Left lobe of liver (tissue), 2 donors: ENCODE measurements around the gene COQ8B. TPM values are rescaled to one million over a fixed set of nuclear protein-coding genes. Genes with fewer than 3 reads are reported as not detected.

Source experiments
- ATAC-seq: fragments of 200-7000 bp; cut with Tn5 transposase; one replicate; pipeline ENCODE4 v1.9.1; 2020; ENCODE audit warnings: mild to moderate bottlenecking, moderate library complexity
- DNase-seq: peaks from one replicate; pipeline ENCODE4 v3.0.0-alpha.2; 2020; ENCODE audit warnings: low spot score
- total RNA-seq: library from RNA; stranded (reverse); gene quantifications from one replicate; pipeline ENCODE4 v1.2.1, GENCODE V29; 2021
- donor health status: DM: no; HTN: no; CAD: no; lungs with moderate emphysema.
- donor health status: DM: no; HTN: yes; CAD: no.

The COQ8B gene
- total RNA-seq, 1 donor from 2014 or later, result 43.5 TPM

- ATAC-seq (no peak), DNase-seq (no peak)
Measured at GRCh38 chr19:40642051-40642706, 74.5 kb downstream of the COQ8B start.

Other genes starting within 250 kb of the COQ8B start
- 1.2 TPM for gene SPTBN4, start 249.9 kb downstream of the COQ8B start, total RNA-seq
- 15.2 TPM for gene SHKBP1, start 140.0 kb downstream of the COQ8B start, total RNA-seq
- 41.6 TPM for gene LTBP4, start 115.5 kb downstream of the COQ8B start, total RNA-seq
- gene NUMBL, start 26.2 kb downstream of the COQ8B start, total RNA-seq, result 21.7 TPM
- 7.0 TPM for gene ITPKC, start 226 bp upstream of the COQ8B start, total RNA-seq
- 8.9 TPM for gene ACTMAP, start 33.6 kb upstream of the COQ8B start, total RNA-seq
- 23.6 TPM for gene SNRPA, start 34.3 kb upstream of the COQ8B start, total RNA-seq
- gene MIA, start 58.6 kb upstream of the COQ8B start, total RNA-seq, result 0.43 TPM
- gene RAB4B, start 61.4 kb upstream of the COQ8B start, total RNA-seq, result 9.0 TPM
- gene EGLN2, start 82.3 kb upstream of the COQ8B start, total RNA-seq, result 42.2 TPM
- gene CYP2A6, start 133.6 kb upstream of the COQ8B start, total RNA-seq, result 2,152 TPM
- gene CYP2A7, start 165.3 kb upstream of the COQ8B start, total RNA-seq, result 485 TPM